BJ (cell line): ENCODE results near the gene TNK1. TPM values are rescaled to one million over a fixed set of nuclear protein-coding genes. Genes with fewer than 3 reads are reported as not detected.

Experiments used
- CTCF ChIA-PET: fragments of 350-600 bp; formaldehyde crosslinking; extraction: SDS; loops from one replicate; lab custom pipeline; 2021; ENCODE audit warnings: antibody characterized with exemption, inconsistent platforms; lab: Yijun Ruan, JAX
- POLR2A ChIA-PET: fragments of 300-600 bp; sonication (Branson Sonifier 250); formaldehyde crosslinking; extraction: SDS; loops from one replicate; lab custom pipeline; 2021; ENCODE audit warnings: antibody characterized with exemption; lab: Charles Lee
- DNase-seq: peaks from one replicate; pipeline ENCODE4 v3.0.0-alpha.2; 2011; ENCODE audit warnings: low read depth
- H3K27me3 ChIP-seq: 2 replicates; pipeline ENCODE4 v1.6.0; 2011; ENCODE audit warnings: low read length; ENCODE audit not compliant: control insufficient read depth, insufficient read depth
- H3K36me3 ChIP-seq: 2 replicates; pipeline ENCODE4 v1.5.1; 2011; ENCODE audit warnings: low read length; ENCODE audit not compliant: control insufficient read depth, insufficient read depth
- H3K4me3 ChIP-seq: 2 replicates; pipeline ENCODE4 v1.5.1; 2011; ENCODE audit warnings: low read depth, mild to moderate bottlenecking, control low read depth, low read length
- polyA plus RNA-seq: library from polyadenylated mRNA; depleted of rRNA; stranded (reverse); fragments of >200 nt; gene quantifications from 2 replicates; pipeline ENCODE4 v1.2.3, GENCODE V29; 2011
- TF ChIP-seq, protein P1 (sequence below): IDR thresholded peaks from 2 replicates; pipeline ENCODE4 v1.5.1; 2011; ENCODE audit warnings: low read depth, mild to moderate bottlenecking, control low read depth, inconsistent platforms, low read length, moderate library complexity; ENCODE audit not compliant: insufficient read depth

The TNK1 gene
- polyA plus RNA-seq, 1 experiment = 2.2 TPM

DNA sequence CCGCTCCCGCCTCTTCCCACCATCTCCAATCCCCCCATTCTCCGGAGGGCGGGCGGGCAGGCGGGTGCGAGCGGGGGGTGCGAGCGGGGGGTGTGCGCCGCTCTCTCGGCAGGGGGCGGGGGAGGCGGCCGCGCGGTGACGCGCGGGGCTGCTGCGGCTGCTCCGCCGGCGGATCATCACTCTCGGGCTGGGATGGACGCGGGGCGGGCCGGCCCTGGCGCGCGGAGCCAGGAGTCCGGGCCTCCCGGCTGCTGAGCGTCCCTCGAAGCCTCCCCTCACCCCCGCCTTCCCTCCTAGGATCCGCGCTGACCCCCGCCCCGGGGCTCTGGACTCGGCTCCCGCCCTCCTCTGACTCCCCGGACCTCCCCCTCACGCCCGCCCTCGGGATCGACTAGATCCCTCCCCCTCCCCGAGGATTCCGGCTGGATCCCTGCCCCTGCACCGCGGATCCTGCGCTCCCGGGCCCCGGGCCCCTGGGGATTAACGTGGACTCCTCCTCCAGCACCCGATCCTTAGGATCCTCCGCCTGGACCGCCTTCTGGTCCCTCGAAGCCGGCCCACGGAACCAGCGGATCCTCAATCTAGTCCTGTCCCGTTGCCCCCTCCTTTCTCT, 24.0 kb downstream of the TNK1 start:
- peak overlapping the region; percentile 59 for H3K4me3 ChIP-seq
- no peaks in the 10 kb centered on the region for H3K27me3 ChIP-seq
- peaks cover 9% of the 10 kb centered on the region for H3K36me3 ChIP-seq
- POLR2A ChIA-PET = interaction anchor here (0.8 to 1.1 kb wide), 3 partner anchors 11 to 79 kb away, joined by 3 to 7 read pairs (median 5); partner anchors contain the start of genes NEURL4, PLSCR3 and POLR2A
- no peak for DNase-seq
- CTCF ChIA-PET = interaction anchor here (0.6 to 2.0 kb wide), 2 partner anchors 91 to 156 kb away, joined by 4 to 6 read pairs; partner anchors contain the start of gene SENP3
- TF ChIP-seq, protein P1, sequence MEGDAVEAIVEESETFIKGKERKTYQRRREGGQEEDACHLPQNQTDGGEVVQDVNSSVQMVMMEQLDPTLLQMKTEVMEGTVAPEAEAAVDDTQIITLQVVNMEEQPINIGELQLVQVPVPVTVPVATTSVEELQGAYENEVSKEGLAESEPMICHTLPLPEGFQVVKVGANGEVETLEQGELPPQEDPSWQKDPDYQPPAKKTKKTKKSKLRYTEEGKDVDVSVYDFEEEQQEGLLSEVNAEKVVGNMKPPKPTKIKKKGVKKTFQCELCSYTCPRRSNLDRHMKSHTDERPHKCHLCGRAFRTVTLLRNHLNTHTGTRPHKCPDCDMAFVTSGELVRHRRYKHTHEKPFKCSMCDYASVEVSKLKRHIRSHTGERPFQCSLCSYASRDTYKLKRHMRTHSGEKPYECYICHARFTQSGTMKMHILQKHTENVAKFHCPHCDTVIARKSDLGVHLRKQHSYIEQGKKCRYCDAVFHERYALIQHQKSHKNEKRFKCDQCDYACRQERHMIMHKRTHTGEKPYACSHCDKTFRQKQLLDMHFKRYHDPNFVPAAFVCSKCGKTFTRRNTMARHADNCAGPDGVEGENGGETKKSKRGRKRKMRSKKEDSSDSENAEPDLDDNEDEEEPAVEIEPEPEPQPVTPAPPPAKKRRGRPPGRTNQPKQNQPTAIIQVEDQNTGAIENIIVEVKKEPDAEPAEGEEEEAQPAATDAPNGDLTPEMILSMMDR = no peak

DNA sequence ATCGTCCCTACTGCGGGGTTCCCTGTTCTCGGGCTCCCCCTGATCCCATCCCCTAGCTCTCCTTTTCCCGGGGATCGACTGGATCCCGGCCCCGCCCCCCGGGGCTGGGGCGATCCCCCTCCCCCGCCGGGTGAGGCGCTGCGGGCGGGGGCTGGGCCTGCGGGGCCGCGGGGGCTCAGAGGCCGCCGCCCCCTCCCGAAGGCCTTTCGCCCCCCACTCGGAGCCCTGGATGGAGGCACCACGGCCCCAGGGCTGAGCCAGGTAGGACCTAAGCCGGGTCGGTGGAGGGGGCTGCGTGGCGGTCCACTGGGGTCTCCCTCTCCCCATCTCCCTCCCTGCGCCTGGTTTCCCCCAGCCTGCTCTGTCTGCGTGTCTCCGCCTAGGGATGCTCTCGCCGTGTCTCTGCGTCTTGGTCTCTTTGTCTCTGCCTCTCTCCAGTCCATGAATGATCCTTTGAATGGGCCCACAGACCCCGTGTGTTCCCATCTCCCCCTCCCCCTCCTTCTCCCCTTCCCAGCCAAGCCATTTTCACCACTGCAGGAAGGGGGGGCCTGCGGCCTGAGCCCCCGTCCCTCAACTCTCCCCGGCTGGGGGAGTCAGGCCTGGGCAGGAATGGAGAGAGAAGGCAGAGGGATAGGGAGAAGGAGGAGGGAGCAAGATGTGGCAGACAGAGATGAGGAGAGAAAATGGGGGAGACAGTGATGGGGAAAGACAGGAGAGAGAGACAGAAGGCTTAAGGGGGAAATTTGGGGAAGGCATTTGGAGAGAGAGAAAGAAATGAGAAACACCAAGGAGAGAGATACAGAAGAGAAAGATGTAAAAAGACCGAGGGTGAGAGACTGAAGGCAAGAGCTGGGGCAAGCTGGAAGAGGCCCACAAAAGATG, 24.7 kb downstream of the TNK1 start:
- Histone ChIP-seq H3K27me3 (no peaks in the 10 kb centered on the region), H3K4me3 (peak overlapping the region; percentile 59), H3K36me3 (peaks cover 11% of the 10 kb centered on the region)
- TF ChIP-seq, protein P1 = no peak
- POLR2A ChIA-PET = no interaction called here
- DNase-seq = no peak
- CTCF ChIA-PET = interaction anchor here (1.1 to 2.2 kb wide), 3 partner anchors 31 to 359 kb away, joined by 3 to 11 read pairs (median 3); no protein-coding TSS in a partner anchor

DNA sequence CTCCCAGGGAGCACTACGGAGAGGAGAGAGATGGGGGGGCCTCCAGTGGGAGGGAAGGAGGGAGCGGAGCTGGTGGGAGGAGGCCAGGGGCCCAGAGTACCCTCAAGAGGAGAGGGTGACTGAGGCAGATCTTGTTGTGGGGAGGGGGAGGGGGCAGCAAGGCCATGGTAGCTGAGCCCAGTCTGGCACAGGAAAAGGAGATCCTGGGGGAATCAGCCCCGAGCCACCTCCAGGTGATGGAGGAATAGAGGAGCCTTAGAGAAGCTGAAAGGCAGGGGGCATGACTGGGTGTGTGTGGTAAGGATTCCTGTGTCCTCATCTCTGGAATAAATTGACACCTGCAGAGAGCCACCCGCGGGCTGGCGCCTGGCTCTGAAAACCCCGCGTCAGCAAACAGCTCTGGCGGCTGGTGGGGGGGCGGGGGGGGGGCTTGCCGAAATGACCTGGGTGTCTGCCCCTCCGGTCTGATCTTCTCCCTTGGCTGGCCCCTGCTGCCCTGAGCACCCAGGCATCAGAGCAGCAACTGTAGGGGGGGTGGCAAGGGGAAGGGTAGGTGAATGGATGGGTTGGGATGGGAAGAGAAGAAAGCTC, 25.4 kb downstream of the TNK1 start:
- ChIA-PET POLR2A (no interaction called here), CTCF (interaction anchor here (0.6 to 2.2 kb wide), 4 partner anchors 31 to 360 kb away, joined by 3 to 11 read pairs (median 3); no protein-coding TSS in a partner anchor)
- peak overlapping the region; percentile 59 for H3K4me3 ChIP-seq
- DNase-seq = no peak
- no peaks in the 10 kb centered on the region for H3K27me3 ChIP-seq
- peaks cover 11% of the 10 kb centered on the region for H3K36me3 ChIP-seq
- TF ChIP-seq, protein P1 = no peak

DNA sequence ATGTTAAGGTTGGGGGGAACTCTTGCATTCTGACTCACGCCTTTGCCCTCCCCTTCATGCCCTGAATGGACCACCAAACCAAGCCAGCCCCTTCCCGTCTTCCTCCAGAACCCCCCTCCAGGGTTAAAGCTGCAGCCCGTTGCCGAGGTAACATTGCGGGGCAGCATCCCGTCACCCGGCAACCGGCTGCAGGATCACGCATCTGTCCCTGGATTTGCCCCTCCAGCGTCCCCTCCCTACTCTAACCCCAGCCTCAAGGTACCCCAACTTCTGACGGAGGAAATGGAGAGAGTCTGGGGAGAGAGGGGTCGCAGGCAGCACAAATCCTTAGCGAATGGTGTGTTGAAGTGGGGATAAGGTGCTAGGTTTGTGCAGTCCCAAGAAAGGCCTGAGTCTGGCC, 26.2 kb downstream of the TNK1 start:
- peaks cover 11% of the 10 kb centered on the region for H3K36me3 ChIP-seq
- no peak for DNase-seq
- ChIA-PET POLR2A (no interaction called here), CTCF (interaction anchor here (2.2 kb wide), 1 partner anchor 30 kb away, joined by 11 read pairs; no protein-coding TSS in a partner anchor)
- no peaks in the 10 kb centered on the region for H3K27me3 ChIP-seq
- TF ChIP-seq, protein P1 = no peak
- H3K4me3 ChIP-seq = no peak overlapping the region
